SK-N-SH treated with all-trans-retinoic acid at 6 μM for 48 hours (cell line): ENCODE measurements around the gene KRTAP10-2.
"Not testable (repeated sequence)": the region's sequence is repeated elsewhere in the genome, so short reads cannot be mapped to it uniquely, and the experiment has no call there.

ENCODE experiments used
- ATAC-seq: fragments of 200-7000 bp; cut with Tn5 transposase; 3 replicates; pipeline ENCODE4 v1.9.1; 2020; ENCODE audit warnings: mild to moderate bottlenecking, moderate library complexity
- ARNTL ChIP-seq: fragments of 450-650 bp; formaldehyde crosslinking; IDR thresholded peaks from 2 replicates; pipeline ENCODE4 v1.5.0; 2020; ENCODE audit warnings: low read depth, mild to moderate bottlenecking, moderate library complexity, borderline replicate concordance
- BACH2 ChIP-seq: fragments of 250-450 bp; sonication (Bioruptor Pico); IDR thresholded peaks from 2 replicates; pipeline ENCODE4 v1.9.0; 2021; ENCODE audit warnings: mild to moderate bottlenecking, borderline replicate concordance
- CREB5 ChIP-seq: fragments of 250-450 bp; sonication (Bioruptor Pico); IDR thresholded peaks from 2 replicates; pipeline ENCODE4 v1.5.1; 2020; ENCODE audit warnings: low read depth, mild to moderate bottlenecking, moderate library complexity
- CSDC2 ChIP-seq: fragments of 250-450 bp; sonication (Bioruptor Pico); IDR thresholded peaks from 2 replicates; pipeline ENCODE4 v1.5.0; 2020; ENCODE audit warnings: mild to moderate bottlenecking, moderate library complexity
- CSRNP3 ChIP-seq: fragments of 250-450 bp; sonication (Bioruptor Pico); IDR thresholded peaks from 2 replicates; pipeline ENCODE4 v1.5.1; 2021; ENCODE audit warnings: mild to moderate bottlenecking, moderate library complexity
- ESRRG ChIP-seq: fragments of 250-450 bp; sonication (Bioruptor Pico); IDR thresholded peaks from 2 replicates; pipeline ENCODE4 v1.6.1; 2021; ENCODE audit warnings: mild to moderate bottlenecking
- GLIS3 ChIP-seq: fragments of 250-450 bp; sonication (Bioruptor Pico); IDR thresholded peaks from 2 replicates; pipeline ENCODE4 v1.5.0; 2020; ENCODE audit warnings: mild to moderate bottlenecking, moderate library complexity
- ISL1 ChIP-seq: fragments of 250-450 bp; sonication (Bioruptor Pico); IDR thresholded peaks from 2 replicates; pipeline ENCODE4 v2.1.2; 2022; ENCODE audit warnings: mild to moderate bottlenecking, moderate library complexity
- OSR1 ChIP-seq: fragments of 250-450 bp; sonication (Bioruptor Pico); IDR thresholded peaks from 2 replicates; pipeline ENCODE4 v1.8.0; 2022; ENCODE audit warnings: moderate library complexity, mild to moderate bottlenecking, inconsistent platforms
- PATZ1 ChIP-seq: fragments of 250-450 bp; sonication (Bioruptor Pico); IDR thresholded peaks from 2 replicates; pipeline ENCODE4 v1.8.0; 2020; ENCODE audit warnings: mild to moderate bottlenecking, moderate library complexity, borderline replicate concordance
- POU6F1 ChIP-seq: fragments of 250-450 bp; sonication (Bioruptor Pico); IDR thresholded peaks from 2 replicates; pipeline ENCODE4 v1.8.0; 2021; ENCODE audit warnings: low read depth, mild to moderate bottlenecking, moderate library complexity, borderline replicate concordance
- PPARA ChIP-seq: fragments of 250-450 bp; sonication (Bioruptor Pico); IDR thresholded peaks from 2 replicates; pipeline ENCODE4 v1.5.0; 2020; ENCODE audit warnings: mild to moderate bottlenecking, borderline replicate concordance
- RARB ChIP-seq: fragments of 250-450 bp; sonication (Bioruptor Pico); IDR thresholded peaks from 2 replicates; pipeline ENCODE4 v1.8.0; 2021; ENCODE audit warnings: mild to moderate bottlenecking, moderate library complexity
- SNAI2 ChIP-seq: fragments of 250-450 bp; sonication (Bioruptor Pico); IDR thresholded peaks from 2 replicates; pipeline ENCODE4 v1.5.0; 2020; ENCODE audit warnings: mild to moderate bottlenecking, moderate library complexity
- ZFP3 ChIP-seq: fragments of 250-450 bp; sonication (Bioruptor Pico); IDR thresholded peaks from 2 replicates; pipeline ENCODE4 v1.5.0; 2020; ENCODE audit warnings: mild to moderate bottlenecking, moderate library complexity
- ZFP30 ChIP-seq: fragments of 450-650 bp; formaldehyde crosslinking; IDR thresholded peaks from 2 replicates; pipeline ENCODE4 v1.5.0; 2022; ENCODE audit warnings: mild to moderate bottlenecking, moderate library complexity
- ZNF565 ChIP-seq: fragments of 450-650 bp; formaldehyde crosslinking; conservative IDR thresholded peaks from 2 replicates; pipeline ENCODE4 v1.5.0; 2020; ENCODE audit warnings: low read depth, mild to moderate bottlenecking, moderate library complexity
- ZNF70 ChIP-seq: fragments of 450-650 bp; formaldehyde crosslinking; IDR thresholded peaks from 2 replicates; pipeline ENCODE4 v1.5.0; 2020; ENCODE audit warnings: mild to moderate bottlenecking, moderate library complexity
- ZNF8 ChIP-seq: fragments of 450-650 bp; formaldehyde crosslinking; IDR thresholded peaks from 2 replicates; pipeline ENCODE4 v1.5.0; 2020; ENCODE audit warnings: mild to moderate bottlenecking, moderate library complexity

KRTAP10-2 gene

GRCh38 chr21:44593598-44594405, 42.5 kb upstream of the KRTAP10-2 start:
- TF ChIP-seq PPARA (CRISPR knock-in tag) (no peak), RARB (CRISPR knock-in tag) (no peak), ZNF565 (CRISPR knock-in tag) (no peak), ZNF70 (CRISPR knock-in tag) (no peak), GLIS3 (CRISPR knock-in tag) (no peak), ZFP30 (CRISPR knock-in tag) (no peak), SNAI2 (CRISPR knock-in tag) (no peak), ESRRG (no peak), ZNF8 (CRISPR knock-in tag) (no peak), OSR1 (CRISPR knock-in tag) (no peak), ZFP3 (no peak), CSRNP3 (CRISPR knock-in tag) (no peak), CSDC2 (CRISPR knock-in tag) (no peak), BACH2 (no peak), PATZ1 (CRISPR knock-in tag) (no peak), POU6F1 (CRISPR knock-in tag) (no peak)
- ATAC-seq = no peak

GRCh38 chr21:44592446-44593311, 41.4 kb upstream of the KRTAP10-2 start, which contains the start of gene KRTAP10-6:
TSS of gene KRTAP10-6 (minus strand) at chr21:44592505. CDS start at chr21:44592484, 21 bp downstream.
- TF ChIP-seq CREB5 (no peak), RARB (CRISPR knock-in tag) (no peak), GLIS3 (CRISPR knock-in tag) (no peak)
- ATAC-seq = no peak

- ATAC-seq = not testable (repeated sequence)
These were observed 40.5 kb upstream of the KRTAP10-2 start for GRCh38 chr21:44591801-44592130.

- ATAC-seq = not testable (repeated sequence)
These were observed 39.8 kb upstream of the KRTAP10-2 start for GRCh38 chr21:44590897-44591800.

- ATAC-seq = no peak
These were observed 39.0 kb upstream of the KRTAP10-2 start for GRCh38 chr21:44590311-44590721.

More at GRCh38 chr21:44590311-44590721, 39.0 kb upstream of the KRTAP10-2 start:
- TF ChIP-seq RARB (CRISPR knock-in tag) (no peak), ARNTL (CRISPR knock-in tag) (no peak), SNAI2 (CRISPR knock-in tag) (no peak), ISL1 (no peak), ESRRG (no peak), CREB5 (no peak)
- TF ChIP-seq, all 23 proteins: peak for 0
